Neural progenitor cell (in vitro differentiated cells): ENCODE measurements around the gene RAX2.

Source experiments
- CTCF ChIP-seq: fragments of 200-600 bp; sonication (generic); IDR thresholded peaks from 2 replicates; pipeline ENCODE4 v1.5.1; 2017; ENCODE audit warnings: antibody characterized with exemption, mild to moderate bottlenecking
- EZH2 ChIP-seq: fragments of 200-600 bp; sonication (generic); IDR thresholded peaks from 2 replicates; pipeline ENCODE4 v1.6.1; 2017; ENCODE audit warnings: antibody characterized with exemption, mild to moderate bottlenecking, moderate library complexity
- EZH2phosphoT487 ChIP-seq: fragments of 200-600 bp; sonication (generic); IDR thresholded peaks from 2 replicates; pipeline ENCODE4 v1.6.1; 2017; ENCODE audit warnings: antibody characterized with exemption

- TF ChIP-seq CTCF (no peak), EZH2 (no peak), EZH2phosphoT487 (no peak)
Measured at GRCh38 chr19:3738477-3739220, 33.4 kb downstream of the RAX2 start.
